HL-60/S4 (cell line): ENCODE results near the gene TMEM63B.
"Not testable (repeated sequence)": the region's sequence is repeated elsewhere in the genome, so short reads cannot be mapped to it uniquely, and the experiment has no call there.

Experiments used
- in situ Hi-C: fragments of 300-500 bp; cut with MboI; formaldehyde crosslinking; loops from 2 replicates; pipeline ENCODE4 v1.14.3; 2022; ENCODE audit warnings: low sequenced_read_pairs

Gene TMEM63B

DNA sequence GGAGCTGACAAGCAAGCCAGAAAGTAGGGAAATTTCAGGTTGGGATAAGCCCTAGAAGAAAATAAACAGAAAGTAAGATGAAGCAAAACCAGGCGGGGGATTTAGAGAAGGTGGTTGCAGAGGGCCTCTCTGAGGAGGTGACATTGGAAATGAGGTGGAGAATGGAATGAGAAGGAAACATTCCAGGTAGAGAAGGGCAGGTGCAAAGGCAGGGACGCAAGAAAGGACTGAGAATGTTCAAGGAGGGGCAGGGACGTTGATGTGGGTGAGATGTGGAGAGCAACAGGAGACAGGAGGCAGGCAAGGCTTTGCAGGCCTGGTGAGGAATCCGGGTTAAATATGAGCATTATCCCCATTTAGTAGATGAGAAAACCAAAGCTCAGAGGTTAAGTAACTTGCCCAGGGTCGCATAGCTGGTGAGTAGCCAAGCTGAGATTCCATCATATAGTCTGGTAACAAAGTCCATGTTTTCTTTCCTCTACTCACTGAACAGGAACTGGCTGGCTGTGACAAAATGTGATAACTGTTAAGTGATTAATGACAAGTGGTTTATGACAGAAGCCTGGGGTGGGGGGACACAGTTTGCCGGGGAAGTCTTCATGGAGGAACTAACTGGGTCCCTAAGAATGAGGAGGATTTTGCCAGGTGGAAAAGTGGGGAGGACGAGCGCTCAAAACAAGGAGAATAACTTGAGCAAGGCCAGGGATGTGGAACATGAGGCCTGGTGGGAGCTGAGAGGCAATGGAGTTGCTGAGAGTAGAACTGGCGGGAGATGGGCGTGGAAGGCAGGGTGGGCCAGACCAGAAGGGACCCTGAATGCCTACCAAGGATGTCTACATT, 32.7 kb upstream of the TMEM63B start:
- in situ Hi-C loops, result no loop called here

- in situ Hi-C loops, result not testable (repeated sequence)
Measured at GRCh38 chr6:44095243-44095623, 32.1 kb upstream of the TMEM63B start.

DNA sequence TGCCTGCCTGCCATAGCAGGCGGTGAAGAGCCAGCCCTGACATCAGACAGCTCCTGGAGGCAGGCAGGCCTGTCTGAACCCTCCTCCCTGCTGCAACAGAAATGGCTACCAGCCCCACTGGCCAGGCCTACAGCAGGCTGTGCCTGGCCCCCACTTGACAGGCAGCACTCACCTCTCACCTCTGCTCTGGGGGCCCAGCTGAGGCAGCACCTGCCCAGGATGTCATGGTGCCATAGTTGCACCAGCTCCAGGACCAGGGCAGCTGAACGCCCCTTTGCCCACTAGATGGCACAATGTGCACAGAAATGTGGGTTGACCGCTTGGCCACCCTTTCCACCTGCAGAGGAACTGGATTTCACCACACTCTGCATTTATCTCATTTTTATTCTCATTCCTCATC, 30.7 kb upstream of the TMEM63B start:
- in situ Hi-C loops, result no loop called here

GRCh38 chr6:44097782-44098317, 29.5 kb upstream of the TMEM63B start:
- in situ Hi-C loops, result no loop called here

DNA sequence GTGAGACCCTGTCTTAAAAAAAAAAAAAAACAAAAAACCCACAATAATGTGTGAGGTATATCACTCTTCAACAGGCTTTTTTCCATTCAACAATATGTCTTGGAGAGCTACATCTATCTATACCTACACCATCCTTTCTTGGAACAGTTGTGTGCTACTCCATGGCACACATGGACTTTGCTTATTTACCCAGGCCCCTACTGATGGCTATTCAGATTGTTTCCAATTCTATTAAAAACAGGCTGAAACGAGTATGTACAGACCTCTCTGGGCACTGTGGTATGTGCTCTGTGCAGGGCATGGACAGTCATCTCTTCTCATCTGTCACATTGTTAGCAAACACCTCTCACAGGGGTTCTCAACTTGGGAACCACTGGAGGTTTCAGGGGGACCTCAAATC, 28.2 kb upstream of the TMEM63B start:
- in situ Hi-C loops, result no loop called here

DNA sequence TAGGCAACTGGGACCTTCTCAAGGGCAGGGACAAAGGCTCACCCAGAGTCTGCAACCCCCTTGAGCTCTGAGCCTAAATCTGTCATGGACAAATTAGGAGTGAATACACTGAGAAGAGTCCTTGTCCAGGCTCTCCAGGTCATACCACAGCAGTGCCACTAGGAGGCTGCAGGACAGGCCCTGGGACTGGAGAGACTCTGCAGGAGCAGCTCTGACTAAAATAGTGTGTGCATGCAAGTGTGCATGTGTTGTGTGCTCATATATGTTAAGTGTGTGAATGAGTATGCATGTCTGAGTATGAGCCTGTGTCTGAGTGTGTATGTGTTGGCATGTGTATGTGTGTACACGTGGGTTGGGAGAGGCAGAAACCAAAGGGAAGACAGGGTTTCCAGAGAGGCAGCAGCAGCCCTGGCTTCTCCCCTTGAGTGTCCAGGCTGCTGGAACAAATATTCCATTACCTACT, 27.2 kb upstream of the TMEM63B start:
- in situ Hi-C loops, result loop anchor here (10.0 kb wide), 1 partner anchor 235 kb away; no protein-coding TSS in a partner anchor

GRCh38 chr6:44101832-44102231, 25.5 kb upstream of the TMEM63B start:
- in situ Hi-C loops, result loop anchor here (10.0 kb wide), 1 partner anchor 233 kb away; no protein-coding TSS in a partner anchor

DNA sequence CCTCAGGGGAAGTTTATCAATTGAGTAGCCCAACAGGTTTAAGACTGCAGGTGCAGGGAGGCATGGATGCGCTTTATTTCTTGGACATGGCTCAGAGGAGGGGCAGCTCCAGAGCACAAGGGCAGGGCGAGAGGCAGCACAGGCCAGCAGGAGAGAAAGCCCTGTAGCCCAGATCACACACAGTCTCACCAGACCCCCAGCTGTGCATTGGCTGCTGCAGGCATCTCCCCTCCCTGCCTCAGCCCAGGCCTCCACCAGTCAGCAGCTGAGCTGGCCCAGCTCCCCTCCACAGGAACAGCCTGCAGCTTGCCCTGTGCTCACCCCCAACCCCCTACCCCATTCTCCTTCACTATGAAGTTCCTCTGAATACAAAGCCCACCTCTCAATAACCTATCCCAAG, 24.8 kb upstream of the TMEM63B start:
- in situ Hi-C loops, result loop anchor here (10.0 kb wide), 1 partner anchor 232 kb away; no protein-coding TSS in a partner anchor

DNA sequence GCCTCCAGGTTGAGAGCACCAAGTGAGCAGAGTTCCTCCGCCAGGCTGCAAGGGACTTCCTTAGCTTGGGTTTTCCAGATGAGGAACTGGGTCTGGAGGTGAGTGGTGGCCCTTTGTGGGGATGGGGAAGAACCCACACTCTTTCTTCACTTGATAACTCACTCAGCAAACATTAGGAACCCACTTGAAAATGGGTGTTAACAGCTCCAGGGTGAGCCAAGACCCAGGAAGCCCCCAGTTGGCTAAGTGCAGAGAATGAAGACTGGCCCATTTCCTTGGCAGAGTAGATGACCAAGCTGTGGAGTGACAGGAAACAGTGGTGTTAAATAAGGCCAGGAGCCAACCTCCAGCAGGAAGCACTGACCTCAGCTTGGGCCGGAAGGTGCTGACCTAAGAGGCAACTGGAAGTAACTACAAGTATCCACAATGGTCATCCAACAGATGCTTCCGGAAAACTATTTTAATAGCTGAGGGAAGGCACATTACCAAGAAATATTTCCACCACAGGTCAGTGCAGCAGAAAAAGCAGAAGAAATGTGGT, 22.8 kb upstream of the TMEM63B start:
- in situ Hi-C loops, result loop anchor here (10.0 kb wide), 1 partner anchor 230 kb away; no protein-coding TSS in a partner anchor

DNA sequence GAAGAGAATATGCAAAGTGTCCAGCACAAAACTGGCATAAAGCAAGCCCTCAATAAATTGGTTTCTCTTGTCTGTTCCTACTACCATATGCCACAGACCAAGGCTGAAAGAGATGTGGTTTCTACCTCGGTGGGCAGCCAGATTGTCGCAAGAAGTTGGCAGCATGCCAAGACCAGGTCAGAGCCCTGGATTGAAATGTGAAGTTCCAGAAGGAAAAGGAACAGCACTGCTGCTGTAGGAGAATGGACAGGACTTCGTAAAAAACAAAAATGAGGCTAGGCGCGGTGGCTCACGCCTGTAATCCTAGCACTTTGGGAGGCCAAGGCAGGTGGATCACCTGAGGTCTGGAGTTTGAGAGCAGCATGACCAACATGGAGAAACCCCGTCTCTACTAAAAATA, 22.2 kb upstream of the TMEM63B start:
- in situ Hi-C loops, result loop anchor here (10.0 kb wide), 1 partner anchor 230 kb away; no protein-coding TSS in a partner anchor

DNA sequence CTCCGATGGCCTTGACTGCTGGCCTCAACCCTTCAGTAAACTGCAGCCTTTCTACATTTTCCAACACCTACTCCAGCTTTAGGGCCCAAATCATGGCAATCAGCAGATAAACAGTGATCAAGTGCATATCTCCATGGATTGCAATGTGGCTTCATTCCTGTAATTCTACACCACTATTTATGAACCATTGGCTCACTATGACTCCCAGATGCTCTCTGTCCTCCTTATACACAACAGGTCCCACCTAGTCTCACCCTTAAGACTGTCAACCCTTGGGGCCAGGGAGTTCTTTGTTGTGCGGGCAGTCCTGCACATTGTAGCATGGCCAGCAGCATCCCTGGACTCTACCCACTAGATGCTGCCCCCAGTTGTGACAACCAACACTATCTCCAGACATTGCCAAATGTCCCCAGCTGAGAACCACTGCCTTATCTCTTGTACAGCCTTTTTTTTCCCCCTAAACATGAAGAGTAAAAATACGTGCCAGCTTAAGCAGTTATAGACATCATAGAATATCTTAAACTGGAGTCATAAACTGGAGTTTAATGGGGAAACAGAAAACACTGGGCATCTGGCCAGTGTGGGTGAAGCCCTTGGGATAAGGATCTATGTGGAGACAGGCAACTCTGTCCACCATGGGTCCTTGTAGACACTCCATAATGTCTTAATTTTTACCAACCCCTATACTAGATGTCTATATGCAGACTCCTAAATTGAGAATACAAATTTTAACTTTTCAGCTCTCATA, 21.2 kb upstream of the TMEM63B start:
- in situ Hi-C loops, result loop anchor here (10.0 kb wide), 1 partner anchor 229 kb away; no protein-coding TSS in a partner anchor

DNA sequence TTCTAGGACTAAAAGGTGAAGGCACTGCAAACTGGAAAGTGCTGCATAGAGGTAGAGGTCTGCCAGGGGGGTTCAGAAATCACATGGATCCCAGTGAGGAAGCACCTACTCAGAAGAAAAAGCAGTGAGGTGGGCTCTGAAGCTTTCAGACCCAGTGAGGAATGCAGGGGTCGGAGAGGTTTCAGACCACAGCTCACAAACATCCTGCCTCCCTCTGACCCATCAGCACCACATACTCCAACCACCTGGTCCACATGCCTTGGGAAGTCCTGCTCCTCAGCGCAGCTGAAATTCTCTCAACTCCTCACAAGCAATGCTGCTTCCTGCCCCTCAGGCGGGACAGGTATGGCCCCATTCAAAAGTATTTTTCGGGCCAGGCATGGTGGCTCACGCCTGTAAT, 20.3 kb upstream of the TMEM63B start:
- in situ Hi-C loops, result loop anchor here (10.0 kb wide), 1 partner anchor 228 kb away; no protein-coding TSS in a partner anchor

- in situ Hi-C loops, result loop anchor here (10.0 kb wide), 1 partner anchor 226 kb away; no protein-coding TSS in a partner anchor
Measured at GRCh38 chr6:44108471-44108870, 18.9 kb upstream of the TMEM63B start.

- in situ Hi-C loops, result loop anchor here (10.0 kb wide), 1 partner anchor 226 kb away; no protein-coding TSS in a partner anchor
Measured at GRCh38 chr6:44109212-44109611, 18.1 kb upstream of the TMEM63B start.

DNA sequence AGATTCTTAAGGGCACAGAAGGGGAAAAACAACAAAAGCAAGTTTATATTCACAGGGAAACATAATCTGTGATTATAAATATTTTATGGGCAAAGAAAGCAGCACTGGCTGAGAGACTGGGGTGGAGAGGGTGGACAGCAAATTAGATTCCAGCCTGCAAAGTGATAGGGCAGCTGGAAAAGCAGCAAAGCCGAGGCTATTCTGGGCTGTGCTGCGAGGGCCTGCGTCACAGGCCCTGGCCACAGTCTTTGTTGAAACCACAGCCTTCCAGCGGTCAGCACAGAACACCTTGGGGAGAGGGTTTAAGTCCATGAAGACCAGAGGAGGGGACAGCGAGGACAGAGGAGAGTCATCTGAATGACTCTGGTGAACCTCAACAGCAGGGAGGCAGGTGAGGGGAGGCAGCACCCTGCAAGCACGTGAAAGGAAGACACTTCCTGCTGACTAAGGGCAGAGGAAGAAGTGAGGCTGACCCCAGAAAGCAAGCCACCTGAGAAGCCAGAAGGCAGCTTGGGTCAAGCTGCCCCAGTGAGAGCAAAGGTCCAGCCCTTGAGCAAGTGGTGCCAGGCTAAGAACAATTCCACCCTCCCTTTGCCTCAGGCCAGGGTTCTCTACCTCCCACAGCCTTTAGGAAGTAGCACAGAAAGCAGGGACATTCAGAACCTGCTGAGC, 17.2 kb upstream of the TMEM63B start:
- in situ Hi-C loops, result no loop called here

DNA sequence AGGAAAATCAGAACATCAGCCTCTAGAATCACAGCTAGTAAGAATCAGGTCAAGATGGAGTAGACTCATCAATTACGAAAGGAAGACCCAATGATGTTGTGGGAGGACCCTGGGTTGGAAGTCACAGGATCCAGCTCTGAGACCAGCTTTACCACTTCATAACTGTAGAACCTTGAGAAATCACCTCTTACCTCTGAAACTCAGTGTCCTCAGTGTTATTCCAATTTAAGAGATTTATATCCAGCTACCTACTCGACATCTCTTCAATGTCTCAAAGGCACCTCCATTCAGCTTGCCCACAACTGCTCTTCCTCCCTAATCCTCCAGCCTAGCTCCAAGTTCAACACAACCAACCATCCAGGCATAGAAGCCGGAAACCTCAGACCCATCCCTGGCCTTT, 16.4 kb upstream of the TMEM63B start:
- in situ Hi-C loops, result no loop called here

- in situ Hi-C loops, result no loop called here
Measured at GRCh38 chr6:44111434-44112417, 15.6 kb upstream of the TMEM63B start.

- in situ Hi-C loops, result no loop called here
Measured at GRCh38 chr6:44113414-44113813, 13.9 kb upstream of the TMEM63B start.

DNA sequence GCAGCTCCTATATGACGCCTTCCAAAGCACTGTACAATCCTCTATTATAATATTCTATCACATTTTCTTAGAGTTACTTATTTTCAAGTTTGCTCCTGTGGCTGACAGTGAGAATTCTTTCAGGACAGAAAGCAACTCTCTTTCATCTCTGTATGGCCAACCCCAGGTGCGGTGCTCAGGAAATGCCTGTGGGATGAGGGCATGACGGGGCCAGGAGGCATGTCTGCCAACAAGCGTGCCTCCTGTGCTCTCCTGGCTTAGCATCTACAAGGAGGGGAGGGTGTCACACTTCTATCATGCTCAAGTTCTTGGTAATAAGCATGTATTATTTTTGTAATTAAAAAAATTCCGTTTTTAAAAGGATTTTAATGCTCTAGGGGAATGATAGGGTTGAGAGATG, 11.5 kb upstream of the TMEM63B start:
- in situ Hi-C loops, result no loop called here
